ENCODE data around the gene NEURL3. TPM values are rescaled to one million over a fixed set of nuclear protein-coding genes. Genes with fewer than 3 reads are reported as not detected.
A peak's percentile ranks its signal among the peaks of the same experiment; 100 is the strongest.
"Not testable (repeated sequence)": the region's sequence is repeated elsewhere in the genome, so short reads cannot be mapped to it uniquely, and the experiment has no call there.

Gene NEURL3
- total RNA-seq, 1 donor from 2014 or later, result 0.16 TPM

- DNase-seq, result no peak
Measured at GRCh38 chr2:96484091-96484490, 21.1 kb downstream of the NEURL3 start.

- DNase-seq, result no peak
Measured at GRCh38 chr2:96477458-96477857, 27.7 kb downstream of the NEURL3 start.

- DNase-seq, result no peak
Measured at GRCh38 chr2:96471772-96472171, 33.4 kb downstream of the NEURL3 start.

GRCh38 chr2:96470636-96471035, 34.5 kb downstream of the NEURL3 start:
- DNase-seq, result peak; percentile 11

DNA sequence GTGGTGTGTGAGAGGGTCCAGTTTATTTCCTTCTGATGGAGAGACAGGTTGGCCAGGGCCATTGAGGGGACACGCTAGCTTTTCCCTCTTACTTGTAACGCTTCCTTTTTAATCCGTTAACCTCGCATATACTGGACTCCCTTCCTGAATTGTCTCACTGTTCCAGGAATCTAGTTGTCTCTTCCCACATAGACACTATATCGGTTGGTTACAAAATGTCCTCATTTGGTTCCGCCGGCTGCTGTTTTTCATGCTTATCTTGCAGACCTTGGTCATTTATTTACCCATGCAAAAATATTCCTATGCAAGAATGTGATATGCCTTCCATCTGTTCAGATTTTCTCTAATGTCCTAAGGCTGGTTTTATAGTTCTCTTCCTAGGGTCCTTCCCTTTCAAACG, 35.0 kb downstream of the NEURL3 start:
- DNase-seq, result peak; percentile 25

DNA sequence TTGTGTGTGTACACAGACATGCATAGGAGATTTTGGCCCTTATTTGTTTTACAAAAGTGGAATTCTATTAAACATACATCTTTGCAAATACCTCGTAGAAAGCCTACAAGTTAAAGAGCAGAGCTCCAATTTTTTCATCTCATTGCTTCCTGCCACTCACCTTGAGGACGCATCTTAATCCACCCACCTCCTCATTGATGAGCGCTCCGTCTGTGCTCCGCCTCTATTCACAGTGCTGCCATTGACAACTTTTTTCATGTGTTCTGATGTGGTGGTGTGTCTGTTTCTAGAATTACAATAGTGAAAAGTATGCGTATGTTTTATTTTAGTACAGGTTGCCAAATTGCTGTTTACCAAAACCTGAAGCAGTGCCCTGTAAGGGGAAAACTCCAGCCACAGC, 36.3 kb downstream of the NEURL3 start:
- no peak for DNase-seq

- DNase-seq, result no peak
Measured at GRCh38 chr2:96464651-96465050, 40.5 kb downstream of the NEURL3 start.

- DNase-seq, result no peak
Measured at GRCh38 chr2:96464061-96464460, 41.1 kb downstream of the NEURL3 start.

- no peak for DNase-seq
Measured at GRCh38 chr2:96463119-96463518, 42.0 kb downstream of the NEURL3 start.

- DNase-seq, result not testable (repeated sequence)
Measured at GRCh38 chr2:96461616-96462015, 43.5 kb downstream of the NEURL3 start.

DNA sequence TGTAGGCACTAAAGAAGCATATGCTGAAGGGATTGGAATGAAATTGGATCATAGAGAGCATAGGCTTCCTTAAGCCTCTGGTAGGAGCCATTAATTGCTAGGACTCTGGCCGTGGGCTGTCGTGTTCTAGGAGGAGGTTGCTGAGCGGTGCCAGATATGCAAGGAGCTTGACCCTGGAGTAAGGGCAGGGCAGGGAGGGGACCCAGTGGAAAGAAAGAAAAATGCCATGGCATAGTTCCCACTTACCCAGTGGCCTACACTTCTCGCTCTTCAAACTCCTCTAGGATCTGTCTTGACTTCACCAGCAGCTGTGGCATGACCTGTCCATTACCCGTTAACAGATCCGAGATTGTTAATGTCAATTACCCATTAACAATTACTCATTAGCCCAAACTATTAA, 53.1 kb downstream of the NEURL3 start:
- DNase-seq, result no peak

GRCh38 chr2:96449637-96450036, 55.5 kb downstream of the NEURL3 start:
- no peak for DNase-seq

GRCh38 chr2:96449174-96449573, 56.0 kb downstream of the NEURL3 start:
- DNase-seq, result no peak

GRCh38 chr2:96447726-96448125, 57.4 kb downstream of the NEURL3 start:
- DNase-seq, result no peak

Other genes starting within 250 kb of the NEURL3 start
- gene TMEM127, start 239.4 kb downstream of the NEURL3 start, total RNA-seq, result 19.7 TPM
- 80.3 TPM for gene CIAO1, start 239.1 kb downstream of the NEURL3 start, total RNA-seq
- 40.4 TPM for gene SNRNP200, start 199.8 kb downstream of the NEURL3 start, total RNA-seq
- 7.5 TPM for gene ITPRIPL1, start 180.0 kb downstream of the NEURL3 start, total RNA-seq
- 2.3 TPM for gene NCAPH, start 169.6 kb downstream of the NEURL3 start, total RNA-seq
- gene ARID5A, start 31.4 kb upstream of the NEURL3 start, total RNA-seq, result 1.2 TPM
- 32.1 TPM for gene KANSL3, start 133.0 kb upstream of the NEURL3 start, total RNA-seq
- gene FER1L5, start 137.4 kb upstream of the NEURL3 start, total RNA-seq, result 0.47 TPM
- gene LMAN2L, start 234.7 kb upstream of the NEURL3 start, total RNA-seq, result 21.7 TPM